HG02981 (cell line): Measurements from ENCODE around the gene THADA.
A peak's percentile ranks its signal among the peaks of the same experiment; 100 is the strongest.
"Not testable (repeated sequence)": the region's sequence is repeated elsewhere in the genome, so short reads cannot be mapped to it uniquely, and the experiment has no call there.

Experiments
- ATAC-seq: cut with Tn5 transposase; IDR thresholded peaks from one replicate; pipeline ENCODE4 v1.9.1; 2021; ENCODE audit warnings: mild to moderate bottlenecking, moderate library complexity; ENCODE audit not compliant: unreplicated experiment

The THADA gene, protein sequence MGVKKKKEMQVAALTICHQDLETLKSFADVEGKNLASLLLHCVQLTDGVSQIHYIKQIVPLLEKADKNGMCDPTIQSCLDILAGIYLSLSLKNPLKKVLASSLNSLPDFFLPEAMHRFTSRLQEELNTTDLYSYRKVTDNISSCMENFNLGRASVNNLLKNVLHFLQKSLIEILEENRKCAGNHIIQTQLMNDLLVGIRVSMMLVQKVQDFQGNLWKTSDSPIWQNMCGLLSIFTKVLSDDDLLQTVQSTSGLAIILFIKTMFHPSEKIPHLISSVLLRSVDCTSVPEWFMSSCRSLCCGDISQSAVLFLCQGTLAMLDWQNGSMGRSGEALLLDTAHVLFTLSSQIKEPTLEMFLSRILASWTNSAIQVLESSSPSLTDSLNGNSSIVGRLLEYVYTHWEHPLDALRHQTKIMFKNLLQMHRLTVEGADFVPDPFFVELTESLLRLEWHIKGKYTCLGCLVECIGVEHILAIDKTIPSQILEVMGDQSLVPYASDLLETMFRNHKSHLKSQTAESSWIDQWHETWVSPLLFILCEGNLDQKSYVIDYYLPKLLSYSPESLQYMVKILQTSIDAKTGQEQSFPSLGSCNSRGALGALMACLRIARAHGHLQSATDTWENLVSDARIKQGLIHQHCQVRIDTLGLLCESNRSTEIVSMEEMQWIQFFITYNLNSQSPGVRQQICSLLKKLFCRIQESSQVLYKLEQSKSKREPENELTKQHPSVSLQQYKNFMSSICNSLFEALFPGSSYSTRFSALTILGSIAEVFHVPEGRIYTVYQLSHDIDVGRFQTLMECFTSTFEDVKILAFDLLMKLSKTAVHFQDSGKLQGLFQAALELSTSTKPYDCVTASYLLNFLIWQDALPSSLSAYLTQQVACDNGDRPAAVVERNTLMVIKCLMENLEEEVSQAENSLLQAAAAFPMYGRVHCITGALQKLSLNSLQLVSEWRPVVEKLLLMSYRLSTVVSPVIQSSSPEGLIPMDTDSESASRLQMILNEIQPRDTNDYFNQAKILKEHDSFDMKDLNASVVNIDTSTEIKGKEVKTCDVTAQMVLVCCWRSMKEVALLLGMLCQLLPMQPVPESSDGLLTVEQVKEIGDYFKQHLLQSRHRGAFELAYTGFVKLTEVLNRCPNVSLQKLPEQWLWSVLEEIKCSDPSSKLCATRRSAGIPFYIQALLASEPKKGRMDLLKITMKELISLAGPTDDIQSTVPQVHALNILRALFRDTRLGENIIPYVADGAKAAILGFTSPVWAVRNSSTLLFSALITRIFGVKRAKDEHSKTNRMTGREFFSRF (N-terminal part only)

DNA sequence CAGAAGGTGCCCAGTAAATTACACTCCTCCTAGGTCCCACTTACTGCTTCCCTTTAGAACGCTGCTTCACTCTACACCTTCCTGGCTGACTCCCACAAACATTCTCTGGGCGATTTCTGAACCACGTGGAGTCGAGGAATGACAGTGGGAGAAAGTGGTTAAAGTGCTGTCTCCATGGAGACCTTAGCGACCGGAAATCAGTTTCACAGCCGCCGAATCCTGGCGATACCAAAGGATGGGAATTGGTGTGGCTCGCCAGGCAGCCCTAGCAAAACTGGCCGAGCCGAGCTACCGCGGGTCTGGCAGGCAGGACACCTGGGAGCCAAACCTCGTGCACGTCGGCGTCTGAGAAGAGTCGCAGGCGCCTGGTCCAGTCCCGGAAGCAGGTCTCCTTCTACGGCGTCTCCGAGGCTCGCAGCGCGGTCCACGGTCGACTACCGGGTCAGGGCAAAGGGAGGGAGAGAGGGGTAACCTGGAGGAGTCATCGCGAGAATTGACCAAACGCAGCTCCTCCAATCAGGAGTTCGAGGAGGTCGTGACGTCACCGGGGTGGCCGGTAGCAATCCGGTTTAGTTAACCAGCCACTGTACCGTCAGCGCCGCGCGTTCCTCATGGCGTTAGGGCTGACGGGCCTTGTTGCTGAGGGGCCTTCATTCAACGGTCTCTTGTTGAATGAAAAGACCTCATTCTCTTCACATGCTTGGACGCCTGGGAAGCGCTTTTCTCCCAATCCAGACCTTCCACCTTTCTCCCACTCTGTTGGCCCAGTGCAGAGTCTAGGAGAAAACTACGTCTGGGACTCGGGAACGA, at the start of gene THADA:
TSS of gene THADA (minus strand) at position 436 of the 810 bp plus-strand sequence. CDS start 3,646 bp downstream, outside the sequence.
- ATAC-seq = peak; percentile 98

DNA sequence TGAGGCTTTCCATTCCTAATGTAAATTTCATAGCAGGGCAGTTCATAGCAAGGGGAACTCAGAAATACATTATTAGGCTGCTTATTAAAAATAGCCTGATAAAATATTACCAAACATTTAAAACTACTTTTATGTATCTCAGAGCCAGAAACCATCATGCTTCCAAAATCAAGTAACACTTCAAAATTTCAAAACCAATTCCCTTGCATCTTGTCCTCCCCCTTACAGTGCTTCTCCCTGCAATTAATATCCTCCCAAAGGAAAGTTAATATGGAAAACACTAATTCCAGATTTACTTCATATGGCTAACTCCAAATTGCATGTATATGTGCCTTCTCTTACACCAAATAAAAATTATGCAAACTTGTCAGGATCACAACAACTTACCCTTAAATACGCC, 47.8 kb upstream of the THADA start:
- ATAC-seq = no peak

DNA sequence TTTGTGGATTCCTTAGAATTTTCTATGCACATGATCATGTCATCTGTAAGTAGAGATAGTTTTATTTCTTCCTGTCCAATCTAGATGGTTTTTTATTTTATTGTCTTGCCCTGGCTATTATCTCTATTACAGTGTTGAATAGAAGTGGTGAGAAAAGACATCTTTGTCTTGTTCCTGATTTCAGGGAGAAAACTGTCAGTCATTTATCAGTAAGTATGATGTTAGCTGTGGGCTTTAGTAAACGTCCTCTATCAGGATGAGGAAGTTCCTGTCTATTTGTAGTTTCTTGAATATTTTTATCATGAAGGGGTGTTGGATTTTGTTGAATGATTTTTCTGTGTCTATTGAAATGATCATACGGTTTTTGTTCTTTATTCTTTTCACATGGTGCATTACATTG, 46.5 kb upstream of the THADA start:
- no peak for ATAC-seq

DNA sequence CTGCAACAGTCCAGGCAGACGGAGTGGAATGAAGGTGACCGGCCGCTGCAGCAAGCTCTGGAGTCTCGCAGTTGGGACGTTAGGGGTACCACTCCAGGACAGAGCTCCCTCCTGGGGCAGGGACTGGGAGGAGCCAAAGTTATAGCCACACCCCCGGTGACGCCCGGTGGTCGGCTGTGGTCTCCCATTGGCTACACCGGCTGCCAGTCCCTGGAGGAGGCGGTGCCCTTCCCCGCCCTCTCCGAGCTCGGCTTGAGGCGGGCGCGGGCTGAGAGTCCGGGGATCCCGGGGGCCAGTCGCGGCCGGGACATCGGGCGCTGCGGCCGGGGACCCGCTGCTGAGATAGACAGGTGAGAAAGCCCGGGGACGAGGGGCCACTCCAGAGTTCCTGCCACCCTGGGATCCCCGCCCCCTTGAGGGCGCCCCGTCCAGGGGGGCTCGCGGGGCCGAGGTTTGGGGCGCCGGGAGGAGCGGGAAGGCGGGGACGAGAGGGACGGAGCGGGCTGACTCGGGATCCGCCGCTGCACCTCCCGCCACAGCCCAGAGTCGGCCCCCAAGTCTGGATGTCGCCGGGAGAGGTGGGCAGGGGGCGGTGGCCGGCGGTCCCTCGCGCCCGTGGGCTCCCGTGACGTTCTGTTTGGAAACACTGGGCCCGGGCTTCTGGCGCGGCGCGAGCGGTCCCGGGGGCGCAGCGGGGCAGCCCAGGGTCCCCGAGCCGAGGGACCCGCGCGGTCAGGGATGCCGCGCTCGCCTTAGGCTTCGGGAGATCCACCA, 41.4 kb upstream of the THADA start, which contains the start of gene PLEKHH2:
TSS of gene PLEKHH2 (plus strand) at position 231 of the 774 bp plus-strand sequence. CDS start 7,414 bp downstream, outside the sequence.
- peak; percentile 100 for ATAC-seq

DNA sequence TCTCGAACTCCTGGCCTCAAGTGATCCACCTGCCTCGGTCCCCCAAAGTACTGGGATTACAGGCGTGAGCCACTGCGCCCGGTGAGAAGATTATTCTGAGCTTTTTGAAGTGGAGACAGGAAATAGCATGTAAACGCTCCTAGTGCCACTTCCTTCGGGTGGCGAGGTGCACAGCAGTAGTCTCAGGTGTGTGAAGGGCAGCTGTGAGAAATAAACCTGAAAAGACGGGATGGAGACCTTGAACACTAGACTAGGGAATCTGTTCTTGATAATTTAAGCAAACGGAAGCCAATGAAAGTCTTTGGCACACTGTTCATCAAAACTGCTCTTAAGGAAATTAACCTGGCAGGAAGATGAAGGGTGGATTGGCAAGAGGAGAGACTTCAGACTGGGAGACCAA, 40.8 kb upstream of the THADA start:
- ATAC-seq = no peak

DNA sequence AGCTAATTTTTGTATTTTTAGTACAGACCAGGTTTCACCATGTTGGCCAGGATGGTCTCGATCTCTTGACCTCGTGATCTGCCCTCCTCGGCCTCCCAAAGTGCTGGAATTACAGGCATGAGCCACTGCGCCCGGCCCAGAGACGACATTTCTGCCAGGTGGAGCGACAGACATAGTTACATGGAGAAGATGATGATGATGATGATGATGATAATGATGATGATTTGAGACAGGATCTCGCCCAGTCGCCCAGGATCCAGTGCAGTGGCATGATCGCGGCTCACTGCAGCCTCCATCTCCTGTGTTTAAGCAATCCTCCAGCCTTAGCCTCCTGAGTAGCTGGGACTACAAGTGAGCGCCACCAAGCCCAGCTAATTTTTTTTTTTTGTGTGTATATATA, 40.3 kb upstream of the THADA start:
- ATAC-seq = not testable (repeated sequence)

DNA sequence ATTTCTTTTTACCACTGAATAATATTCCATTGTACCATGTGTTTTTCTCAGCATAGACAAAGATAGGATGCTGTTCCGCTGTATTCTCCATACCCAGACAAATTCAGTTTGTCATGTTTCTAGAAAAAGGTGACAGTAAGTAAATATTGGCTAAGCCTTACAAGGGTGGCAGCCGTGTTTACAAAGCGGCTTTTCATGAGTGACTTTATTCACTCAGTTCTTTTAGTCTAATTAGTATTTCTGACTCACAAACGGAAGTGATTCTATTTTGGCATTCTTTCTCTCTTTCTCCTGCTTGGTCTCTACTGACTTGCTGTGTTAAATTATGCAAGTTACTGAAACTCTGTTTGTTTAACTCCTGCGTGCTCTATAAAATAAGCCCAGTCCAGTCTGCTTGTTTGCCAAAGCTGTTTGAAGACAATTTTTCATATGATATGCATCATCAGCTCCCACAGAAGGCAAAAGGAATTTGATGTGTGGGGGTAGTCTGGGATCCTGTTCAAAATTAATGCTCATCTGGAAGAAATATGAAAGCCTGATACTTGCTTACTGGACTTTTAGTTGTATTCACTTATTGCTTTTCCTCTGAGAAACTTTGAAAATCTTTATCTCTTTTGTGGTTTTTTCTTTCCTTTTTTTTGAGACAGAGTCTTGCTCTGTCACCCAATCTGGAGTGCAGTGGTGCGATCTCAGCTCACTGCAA, 38.9 kb upstream of the THADA start:
- ATAC-seq = no peak

DNA sequence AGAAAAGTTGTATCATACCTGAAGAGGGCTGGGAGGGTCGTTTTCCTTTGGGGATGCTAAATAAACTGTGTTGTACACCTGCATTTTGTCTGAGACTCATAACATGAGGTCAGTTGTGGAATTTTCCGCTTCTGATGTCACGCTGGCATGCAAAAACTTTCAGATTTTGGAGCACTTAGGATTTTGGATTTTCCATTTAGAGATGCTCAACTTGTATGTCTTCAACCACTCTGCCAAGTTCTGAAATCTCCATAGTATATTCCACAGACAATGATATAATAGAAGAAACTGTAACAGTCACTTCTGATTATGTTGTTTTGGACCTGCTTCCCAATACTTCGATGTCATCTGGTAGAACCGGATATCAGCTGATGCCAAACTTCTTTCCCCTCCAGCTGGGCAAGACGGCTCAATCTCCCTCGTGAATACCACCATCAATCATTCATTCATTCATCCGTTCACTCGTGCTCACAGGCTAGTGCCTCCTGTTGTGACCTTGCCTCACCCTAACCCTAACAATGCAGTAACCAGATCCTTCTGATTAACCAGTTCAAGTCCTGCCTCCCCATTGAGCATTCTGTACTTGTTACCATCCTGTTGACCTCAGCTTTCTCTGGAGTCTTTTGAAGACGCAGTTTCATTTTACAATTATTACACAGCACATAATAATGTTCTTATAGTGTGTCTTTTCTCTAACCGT, 35.9 kb upstream of the THADA start:
- no peak for ATAC-seq

DNA sequence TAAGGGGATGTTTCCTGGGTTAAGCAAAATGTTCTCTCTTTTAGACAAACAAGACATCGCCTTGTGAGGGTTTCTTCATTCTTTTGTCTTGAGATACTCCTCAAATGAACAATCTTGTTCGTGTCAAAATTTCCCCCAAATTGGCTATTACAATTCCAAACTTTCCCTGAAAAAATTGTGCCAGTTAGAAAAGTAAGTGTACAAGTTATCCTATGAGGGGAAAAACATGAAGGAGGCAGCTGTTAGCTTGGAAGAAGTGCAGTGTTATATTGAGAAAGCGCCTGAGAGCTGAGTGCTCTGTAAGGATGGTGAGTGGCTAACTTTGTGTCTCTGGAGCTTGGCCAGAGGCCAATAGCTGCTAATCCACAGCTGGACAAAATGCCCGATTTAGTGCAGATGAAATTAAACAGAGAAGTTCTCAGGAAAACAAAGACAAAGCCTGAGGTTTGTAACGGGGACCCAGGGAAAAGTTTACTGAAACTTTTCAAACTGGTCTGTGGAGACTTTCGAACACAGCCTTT, 27.2 kb upstream of the THADA start:
- no peak for ATAC-seq

DNA sequence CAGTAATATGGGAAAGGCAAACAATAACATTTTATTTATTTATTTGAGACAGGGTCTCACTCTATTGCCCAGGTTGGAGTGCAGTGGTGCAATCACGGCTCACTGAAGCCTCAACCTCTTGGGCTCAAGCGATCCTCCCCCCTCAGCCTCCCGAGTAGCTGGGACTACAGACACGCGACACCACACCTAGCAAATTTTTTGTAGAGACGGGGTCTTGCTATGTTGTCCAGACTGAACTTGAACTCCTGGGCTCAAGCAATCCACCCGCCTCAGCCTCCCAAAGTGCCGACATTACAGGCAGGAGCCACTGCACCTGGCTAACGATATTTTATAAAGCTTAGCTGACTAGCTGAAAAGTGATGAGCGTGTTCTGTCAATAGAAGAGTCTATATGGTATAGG, 23.7 kb upstream of the THADA start:
- no peak for ATAC-seq

DNA sequence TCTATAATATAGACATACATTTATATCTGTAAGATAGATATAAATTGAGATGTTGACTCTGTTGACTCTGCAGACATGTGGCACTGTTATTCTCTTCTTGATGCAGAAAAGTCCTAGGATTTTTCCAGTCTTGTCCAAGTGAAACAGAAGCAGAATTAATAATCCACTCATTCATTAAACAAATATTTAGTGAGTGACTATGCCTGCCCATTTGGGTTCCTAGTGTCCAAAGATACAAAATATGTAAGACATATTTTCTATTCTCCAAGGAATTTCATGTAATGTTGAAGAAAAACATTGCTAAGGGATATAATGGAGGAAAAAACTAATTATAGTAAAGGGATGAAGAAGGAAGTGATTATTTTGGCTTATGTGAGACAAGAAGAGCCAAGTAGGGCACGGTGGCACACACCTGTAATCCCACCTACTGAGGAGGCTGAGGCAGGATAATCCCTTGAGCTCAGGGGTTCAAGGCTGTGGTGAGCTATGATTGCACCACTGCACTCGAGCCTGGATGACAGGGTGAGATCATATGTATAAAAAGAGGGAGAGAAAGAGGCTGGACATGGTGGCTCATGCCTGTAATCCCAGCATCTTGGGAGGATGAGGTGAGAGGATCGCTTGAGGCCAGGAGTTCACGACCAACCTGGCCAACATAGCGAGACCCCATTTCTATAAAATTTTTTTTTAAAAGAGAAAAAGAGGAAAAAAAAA, 21.3 kb upstream of the THADA start:
- ATAC-seq = no peak

DNA sequence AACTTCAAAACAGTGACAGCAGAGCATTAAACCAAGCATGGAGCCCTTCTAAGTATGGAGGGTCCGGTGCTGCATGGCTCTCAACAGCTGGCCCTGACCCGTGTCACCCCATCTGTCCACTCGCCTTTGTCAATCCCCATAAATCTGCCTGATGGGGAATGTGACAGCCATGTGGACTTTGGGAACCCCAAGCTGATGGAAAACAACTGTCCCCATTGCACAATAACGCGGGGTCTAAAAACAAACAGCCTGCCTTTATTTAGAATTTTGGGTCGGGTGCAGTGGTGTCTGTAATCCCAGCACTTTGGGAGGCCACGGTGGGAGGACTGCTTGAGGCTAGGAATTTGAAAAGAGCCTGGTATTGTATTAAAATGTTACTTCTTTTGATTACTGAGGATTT, 17.1 kb upstream of the THADA start:
- ATAC-seq = no peak

DNA sequence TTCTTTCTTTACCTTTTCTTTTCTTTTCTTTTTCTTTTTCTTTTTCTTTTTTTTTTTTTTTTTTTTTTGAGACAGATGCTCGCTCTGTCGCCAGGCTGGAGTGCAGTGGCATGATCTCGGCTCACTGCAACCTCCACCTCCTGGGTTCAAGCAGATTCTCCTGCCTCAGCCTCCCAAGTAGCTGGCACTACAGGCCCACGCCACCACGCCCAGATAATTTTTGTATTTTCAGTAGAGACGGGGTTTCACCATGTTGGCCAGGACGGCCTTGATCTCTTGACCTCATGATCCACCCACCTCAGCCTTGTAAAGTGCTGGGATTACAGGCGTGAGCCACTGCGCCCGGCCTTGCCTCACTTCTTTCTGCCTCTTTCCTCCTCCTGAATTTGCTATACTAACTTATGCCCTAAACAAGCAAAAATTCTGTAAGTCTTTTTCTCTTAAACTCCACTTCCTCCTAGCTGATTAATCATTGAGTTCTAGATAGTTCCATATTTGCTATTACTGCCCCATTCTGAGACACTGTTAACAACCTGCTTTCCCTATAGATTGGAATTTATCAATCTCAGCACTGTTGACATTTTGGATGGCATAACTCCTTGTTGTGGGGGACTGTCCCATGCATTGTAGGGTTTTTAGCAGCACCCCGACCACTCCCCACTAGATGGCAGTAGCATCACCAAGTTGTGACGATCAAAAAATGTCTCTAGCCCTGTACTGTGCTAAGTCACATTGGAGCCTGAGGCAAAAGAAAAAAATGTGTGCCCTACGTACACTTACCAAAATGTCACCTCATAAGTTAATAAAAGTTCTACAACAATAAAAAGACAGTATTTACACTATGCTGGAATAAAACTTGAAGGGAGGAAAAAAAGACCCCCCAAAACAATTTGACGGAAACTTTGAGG, 16.4 kb upstream of the THADA start:
- peak; percentile 78 for ATAC-seq

DNA sequence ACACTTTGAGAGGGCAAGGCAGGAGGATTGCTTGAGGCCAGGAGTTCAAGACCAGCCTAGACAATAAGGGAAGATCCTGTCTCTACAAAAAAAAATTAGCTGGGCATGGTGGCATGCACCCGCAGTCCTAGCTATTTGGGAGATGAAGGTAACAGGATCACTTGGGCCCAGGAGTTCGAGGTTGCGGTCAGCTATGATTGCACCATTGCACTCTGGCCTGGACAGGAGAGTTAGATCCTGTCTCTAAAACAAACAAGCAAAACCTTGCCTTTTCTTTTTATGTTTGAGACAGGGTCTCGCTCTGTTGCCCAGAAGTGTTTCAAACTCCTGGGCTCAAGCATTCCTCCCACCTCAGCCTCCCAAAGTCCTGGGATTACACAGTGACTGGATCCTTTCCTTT, 14.5 kb upstream of the THADA start:
- no peak for ATAC-seq

DNA sequence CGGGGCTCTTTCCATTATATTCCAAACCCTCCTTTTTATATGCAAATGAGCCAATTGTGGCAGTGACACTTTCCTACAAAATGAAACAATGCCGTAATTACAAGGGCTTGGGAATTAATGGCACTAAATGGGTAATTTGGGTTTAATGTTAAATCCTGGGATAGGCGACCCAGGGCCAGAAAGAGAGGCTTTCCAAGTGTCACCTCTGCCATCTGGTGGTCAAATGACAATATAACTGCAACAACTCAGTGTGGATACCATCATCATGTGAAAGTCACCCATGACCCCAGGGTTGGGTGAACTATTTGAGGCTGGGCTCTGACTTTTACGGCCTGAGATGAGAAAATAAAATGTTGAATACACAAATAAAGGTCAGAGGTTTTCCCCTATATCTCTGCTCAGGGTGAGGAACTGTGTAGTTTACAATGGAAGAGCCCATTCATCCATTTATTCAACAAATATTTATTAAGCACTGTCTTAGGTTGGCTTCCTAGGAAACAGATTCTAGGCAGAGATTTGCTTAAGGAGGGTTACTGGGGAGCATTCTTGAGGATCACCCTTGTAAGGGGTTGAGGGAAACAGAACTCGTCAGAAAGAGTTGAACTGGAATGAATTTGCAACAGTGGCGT, 13.6 kb upstream of the THADA start:
- ATAC-seq = peak; percentile 59

DNA sequence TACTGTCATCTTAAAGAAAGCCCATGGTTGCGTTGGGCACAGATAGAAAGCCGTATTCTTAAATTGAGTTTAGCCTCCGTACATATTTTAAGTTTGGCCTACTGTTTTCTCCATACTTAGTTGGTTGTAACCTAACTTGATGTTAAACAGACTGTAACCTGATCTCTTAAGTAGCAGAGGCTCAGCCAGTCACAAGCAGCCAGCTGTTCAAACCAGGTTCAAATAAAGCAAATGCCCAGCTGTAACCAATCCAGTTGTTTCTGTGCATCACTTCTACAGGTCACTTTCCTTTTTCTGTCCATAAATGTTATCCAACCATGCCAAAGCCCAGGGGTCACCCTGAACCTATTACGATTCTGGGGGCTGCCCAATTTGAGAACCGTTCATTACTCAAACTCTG, 10.0 kb upstream of the THADA start:
- ATAC-seq = no peak
